ENCODE measurements around the gene FAM168B.

- TF ChIP-seq CTCF (IDR thresholded peaks at IDR 0.05) (no peak), POLR2A (IDR thresholded peaks at IDR 0.05) (no peak)
Observed at GRCh38 chr2:131052741-131053263, 40.5 kb downstream of the FAM168B start.

All from body of pancreas (tissue), 4 donors.